GM21515 (cell line): Measurements from ENCODE around the gene ZSWIM1.
"Not testable (repeated sequence)": the region's sequence is repeated elsewhere in the genome, so short reads cannot be mapped to it uniquely, and the experiment has no call there.

Experiments used
- ATAC-seq: cut with Tn5 transposase; IDR thresholded peaks from one replicate; pipeline ENCODE4 v1.9.1; 2021; ENCODE audit not compliant: unreplicated experiment

Gene ZSWIM1

GRCh38 chr20:45925821-45926506 lies 44.9 kb downstream of the ZSWIM1 start:
- no peak for ATAC-seq

DNA sequence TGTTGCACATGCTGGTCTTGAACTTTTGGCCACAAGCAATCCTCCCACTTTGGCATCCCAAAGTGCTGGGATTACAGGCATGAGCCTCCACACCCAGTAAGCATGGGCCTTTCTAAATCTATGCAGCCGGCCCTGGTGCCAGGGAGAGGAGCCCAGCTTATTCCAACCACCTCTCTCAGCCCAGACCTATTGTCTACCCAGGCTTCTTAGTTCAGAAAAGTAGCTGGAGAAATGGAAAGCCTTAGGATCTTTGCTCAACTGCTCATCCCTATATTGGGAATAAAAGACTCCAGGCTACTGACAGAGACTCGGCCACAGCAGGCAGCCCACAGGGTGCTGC lies 45.7 kb downstream of the ZSWIM1 start:
- no peak for ATAC-seq

- ATAC-seq: no peak
Observed at GRCh38 chr20:45927071-45927878, 46.2 kb downstream of the ZSWIM1 start.

- ATAC-seq: not testable (repeated sequence)
Observed at GRCh38 chr20:45931680-45932079, 50.7 kb downstream of the ZSWIM1 start.

GRCh38 chr20:45933266-45934045 lies 52.4 kb downstream of the ZSWIM1 start:
- ATAC-seq: no peak

DNA sequence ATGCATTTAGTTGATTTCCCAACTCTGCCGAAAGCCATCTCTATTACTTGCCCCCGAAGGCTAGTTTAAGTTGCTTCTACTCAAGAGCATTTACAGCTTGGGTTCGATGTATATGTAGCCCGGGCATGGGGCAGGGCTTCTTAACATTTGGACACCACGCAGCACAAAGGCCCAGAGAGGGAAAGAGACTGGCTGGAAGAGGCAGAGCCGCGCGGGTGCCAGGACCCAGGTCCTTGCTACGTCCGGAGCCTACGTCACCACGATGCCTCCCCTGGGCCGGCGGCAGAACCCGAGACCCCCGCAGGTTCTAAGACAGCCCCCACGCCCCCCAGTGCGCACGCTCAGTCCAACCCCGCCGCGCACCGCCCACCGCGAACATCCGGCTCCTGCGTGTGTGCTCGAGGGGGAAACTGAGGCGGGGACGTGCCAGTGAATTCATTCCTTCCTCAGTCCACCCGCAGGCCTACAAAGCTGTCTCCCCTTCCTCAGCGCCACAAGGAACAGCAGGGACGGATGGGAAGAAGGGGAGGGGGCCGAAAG lies 53.1 kb downstream of the ZSWIM1 start:
- peak; percentile 13 for ATAC-seq
